GM12878 (cell line): ENCODE data around the gene CAPZB. TPM values are rescaled to one million over a fixed set of nuclear protein-coding genes. Genes with fewer than 3 reads are reported as not detected.
A peak's percentile ranks its signal among the peaks of the same experiment; 100 is the strongest.

Source experiments
- ATAC-seq: fragments of 200-7000 bp; cut with Tn5 transposase; 3 replicates; pipeline ENCODE4 v1.9.1; 2020; ENCODE audit warnings: mild to moderate bottlenecking, moderate library complexity
- BruUV-seq: library from RNA; stranded (reverse); fragments of 400-500 nt; replicated peaks from 2 replicates; lab custom pipeline; 2021; lab: Mats Ljungman, UMichigan
- CTCF ChIA-PET: fragments of 300-600 bp; sonication (Branson Sonifier 250); formaldehyde crosslinking; extraction: SDS; loops from one replicate; lab custom pipeline; 2021; ENCODE audit warnings: inconsistent platforms; lab: Yijun Ruan, JAX
- POLR2A ChIA-PET: fragments of 350-600 bp; formaldehyde crosslinking; extraction: SDS; loops from one replicate; lab custom pipeline; 2021; ENCODE audit warnings: inconsistent platforms; lab: Charles Lee
- RAD21 ChIA-PET: fragments of 300-600 bp; sonication (Branson Sonifier 250); formaldehyde crosslinking; loops from one replicate; lab custom pipeline; 2023; ENCODE audit warnings: antibody characterized with exemption; ENCODE audit not compliant: unreplicated experiment; lab: Charles Lee
- SMC1A ChIA-PET: fragments of 300-600 bp; sonication (Branson Sonifier 250); formaldehyde crosslinking; loops from one replicate; lab custom pipeline; 2023; ENCODE audit not compliant: unreplicated experiment, uncharacterized antibody; lab: Charles Lee
- DNase-seq: peaks from one replicate; pipeline ENCODE4 v3.0.0-alpha.2; 2011; ENCODE audit warnings: low read depth, low spot score
- FAIRE-seq: peaks from 3 replicates; lab custom pipeline; 2011; peaks lifted over from hg19 to GRCh38; lab: Jason Lieb, UNC
- H2AFZ ChIP-seq: 2 replicates; pipeline ENCODE4 v1.6.0; 2011; ENCODE audit warnings: low read depth, low read length, control low read depth; ENCODE audit not compliant: control insufficient read depth
- H3K27ac ChIP-seq: 2 replicates; pipeline ENCODE4 v1.5.1; 2011; ENCODE audit warnings: control low read depth; ENCODE audit not compliant: control insufficient read depth, insufficient read depth
- H3K27me3 ChIP-seq, 2 experiments: replicated peaks in 1 of 2; 2 replicates each; pipeline versions ENCODE4 v1.6.0 to v1.6.1; 2011; ENCODE audit warnings: low read length in 1 of 2; ENCODE audit not compliant: control insufficient read depth in 2 of 2, insufficient read depth in 2 of 2
- H3K36me3 ChIP-seq, 2 experiments: 2 replicates each; pipeline ENCODE4 v1.5.1; 2011; ENCODE audit warnings: low read length in 1 of 2; ENCODE audit not compliant: control insufficient read depth in 2 of 2, insufficient read depth in 2 of 2
- H3K4me1 ChIP-seq: 2 replicates; pipeline ENCODE4 v1.6.1; 2011; ENCODE audit warnings: mild to moderate bottlenecking, low read length, moderate library complexity, mixed read lengths; ENCODE audit not compliant: control insufficient read depth, insufficient read depth
- H3K4me2 ChIP-seq: 2 replicates; pipeline ENCODE4 v1.6.0; 2011; ENCODE audit warnings: control low read depth; ENCODE audit not compliant: control insufficient read depth, insufficient read depth
- H3K4me3 ChIP-seq: fragments of 200-600 bp; sonication (generic); 2 replicates; pipeline ENCODE4 v1.5.1; 2016
- H3K79me2 ChIP-seq: 2 replicates; pipeline ENCODE4 v1.6.0; 2011; ENCODE audit warnings: low read length; ENCODE audit not compliant: control insufficient read depth, insufficient read depth
- H3K9ac ChIP-seq: 2 replicates; pipeline ENCODE4 v1.8.0; 2011; ENCODE audit warnings: low read length, control low read depth, mixed read lengths; ENCODE audit not compliant: control insufficient read depth, insufficient read depth
- H3K9me3 ChIP-seq: replicated peaks from 3 replicates; pipeline ENCODE4 v1.5.1; 2011; ENCODE audit warnings: mild to moderate bottlenecking, low read length; ENCODE audit not compliant: control insufficient read depth, insufficient read depth
- H4K20me1 ChIP-seq: 2 replicates; pipeline ENCODE4 v1.6.0; 2011; ENCODE audit not compliant: control insufficient read depth, insufficient read depth
- BCLAF1 ChIP-seq: fragments of 450-650 bp; IDR thresholded peaks from 2 replicates; pipeline ENCODE4 v1.6.1; 2017; ENCODE audit warnings: antibody characterized with exemption, mild to moderate bottlenecking, moderate library complexity
- CTCF ChIP-seq, 3 experiments: IDR thresholded peaks in 2 of 3; conservative IDR thresholded peaks in 1 of 3; 2 replicates each; pipeline ENCODE4 v1.5.1; 2011; ENCODE audit warnings: low read depth in 3 of 3, low read length in 3 of 3, mild to moderate bottlenecking in 3 of 3, control low read depth in 2 of 3, moderate library complexity in 2 of 3, inconsistent platforms in 1 of 3, mixed read lengths in 1 of 3; ENCODE audit not compliant: control insufficient read depth in 2 of 3, insufficient read depth in 1 of 3; ENCODE audit errors: extremely low read depth in 1 of 3
- EGR1 ChIP-seq, 2 experiments: IDR thresholded peaks; 1 replicate in 1 of 2; 2 replicates in 1 of 2; pipeline ENCODE4 v1.6.1; 2011 to 2012; ENCODE audit warnings: low read depth in 2 of 2, low read length in 2 of 2, borderline replicate concordance in 1 of 2, mild to moderate bottlenecking in 1 of 2, moderate library complexity in 1 of 2
- HCFC1 ChIP-seq: fragments of 150-350 bp; IDR thresholded peaks from 2 replicates; pipeline ENCODE4 v1.6.1; 2014; ENCODE audit warnings: low read length
- JUND ChIP-seq: IDR thresholded peaks from 2 replicates; pipeline ENCODE4 v1.6.1; 2012; ENCODE audit warnings: low read depth, mild to moderate bottlenecking, low read length, improper control_type of control experiment, moderate library complexity
- MEF2B ChIP-seq: fragments of 450-650 bp; IDR thresholded peaks from 2 replicates; pipeline ENCODE4 v1.6.1; 2018; ENCODE audit warnings: mild to moderate bottlenecking, moderate library complexity; ENCODE audit not compliant: partially characterized antibody, poor library complexity, severe bottlenecking
- NFXL1 ChIP-seq: fragments of 450-650 bp; IDR thresholded peaks from 2 replicates; pipeline ENCODE4 v1.6.1; 2017; ENCODE audit warnings: antibody characterized with exemption, mild to moderate bottlenecking, borderline replicate concordance
- POLR2AphosphoS2 ChIP-seq: IDR thresholded peaks from 2 replicates; pipeline ENCODE4 v1.6.1; 2011; ENCODE audit warnings: low read depth, mild to moderate bottlenecking, low read length, improper control_type of control experiment, moderate library complexity
- RAD21 ChIP-seq: IDR thresholded peaks from 2 replicates; pipeline ENCODE4 v1.6.1; 2011; ENCODE audit warnings: mild to moderate bottlenecking, low read depth, low read length, moderate library complexity; ENCODE audit not compliant: insufficient read depth
- RCOR1 ChIP-seq: conservative IDR thresholded peaks from 2 replicates; pipeline ENCODE4 v1.6.1; 2012; ENCODE audit warnings: low read depth, low read length, improper control_type of control experiment
- SMC3 ChIP-seq: IDR thresholded peaks from 2 replicates; pipeline ENCODE4 v1.6.1; 2011; ENCODE audit warnings: low read length, improper control_type of control experiment, borderline replicate concordance
- STAT3 ChIP-seq: IDR thresholded peaks from 2 replicates; pipeline ENCODE4 v1.6.1; 2011; ENCODE audit warnings: low read depth, low read length, improper control_type of control experiment
- WGBS: methylation state at CpG from one replicate; pipeline ENCODE4 v1.1.6; 2016; ENCODE audit warnings: low lambda C conversion rate; ENCODE audit not compliant: insufficient replicate concordance, insufficient coverage; ENCODE audit errors: missing lambda C conversion rate; 5-methylcytosine and 5-hydroxymethylcytosine counted together
- in situ Hi-C: fragments of 300-500 bp; cut with MboI; formaldehyde crosslinking; loops from 9 replicates; pipeline ENCODE4 v1.14.3; 2018; ENCODE audit warnings: mixed read lengths
- intact Hi-C: fragments of 100-400 bp; cut with micrococcal nuclease; formaldehyde crosslinking; loops from one replicate; pipeline ENCODE4 v1.14.2; 2022; ENCODE audit not compliant: unreplicated experiment
- polyA plus RNA-seq, 11 experiments: library from polyadenylated mRNA; depleted of rRNA in 4 of 11; unstranded in 6 of 11; stranded (reverse) in 5 of 11; fragments of >200 nt; fragmentation: Nextera tagmentation in 4 of 11; fragmentation: Illumina TruSeq in 1 of 11; extraction: Ambion mirVana in 4 of 11; extraction: Trizol in 1 of 11; gene quantifications; 1 replicate in 1 of 11; 2 replicates in 10 of 11; pipeline versions ENCODE4 v1.2.1 to v1.2.3, GENCODE V29; 2011 to 2016; ENCODE audit warnings: inconsistent platforms in 2 of 11, missing spikeins in 2 of 11, low read depth in 1 of 11
- total RNA-seq, 4 experiments: library from RNA; depleted of rRNA in 3 of 4; stranded (reverse); fragments of >200 nt in 3 of 4; fragmentation: Illumina TruSeq in 1 of 4; extraction: Trizol in 1 of 4; gene quantifications; 2 replicates each; pipeline versions ENCODE4 v1.2.1 to v1.2.3, GENCODE V29; 2013 to 2021
- TF ChIP-seq, protein P1 (sequence below): fragments of 450-650 bp; IDR thresholded peaks from 2 replicates; pipeline ENCODE4 v1.6.1; 2016; ENCODE audit warnings: mild to moderate bottlenecking, moderate library complexity, borderline replicate concordance

Gene CAPZB
- total and polyA plus RNA-seq, 10 of the 15 experiments (the other 5 are each of a cell fraction or from before 2014, with no cell fraction given): 104 to 454 (median 213) TPM

GRCh38 chr1:19439464-19440171 is 45.7 kb downstream of the CAPZB start:
- 63% methylated on average over 13 of the region's 13 CpGs for WGBS
- intact Hi-C loops: no loop called here
- TF ChIP-seq HCFC1 (no peak), JUND (no peak), EGR1 (IDR thresholded peaks at IDR 0.05; ENCODE audit: borderline replicate concordance in 1 of 2, low read depth in 2 of 2, low read length in 2 of 2) (no peak), RCOR1 (no peak), CTCF (IDR thresholded peaks at IDR 0.05 in 2 of 3, conservative IDR thresholded peaks at IDR 0.05 in 1 of 3; ENCODE audit: control insufficient read depth in 2 of 3, extremely low read depth in 1 of 3, insufficient read depth in 1 of 3, low read depth in 3 of 3, low read length in 3 of 3) (peak in 2 of 3 experiments; percentile 13 to 33; a peak in 3 of 6 replicates), SMC3 (peak; percentile 37; the same call in 1 of the 2 replicates), STAT3 (no peak), BCLAF1 (no peak), RAD21 (peak; percentile 37), POLR2AphosphoS2 (no peak), MEF2B (peak; percentile 61), NFXL1 (no peak)
- TF ChIP-seq, protein P1, sequence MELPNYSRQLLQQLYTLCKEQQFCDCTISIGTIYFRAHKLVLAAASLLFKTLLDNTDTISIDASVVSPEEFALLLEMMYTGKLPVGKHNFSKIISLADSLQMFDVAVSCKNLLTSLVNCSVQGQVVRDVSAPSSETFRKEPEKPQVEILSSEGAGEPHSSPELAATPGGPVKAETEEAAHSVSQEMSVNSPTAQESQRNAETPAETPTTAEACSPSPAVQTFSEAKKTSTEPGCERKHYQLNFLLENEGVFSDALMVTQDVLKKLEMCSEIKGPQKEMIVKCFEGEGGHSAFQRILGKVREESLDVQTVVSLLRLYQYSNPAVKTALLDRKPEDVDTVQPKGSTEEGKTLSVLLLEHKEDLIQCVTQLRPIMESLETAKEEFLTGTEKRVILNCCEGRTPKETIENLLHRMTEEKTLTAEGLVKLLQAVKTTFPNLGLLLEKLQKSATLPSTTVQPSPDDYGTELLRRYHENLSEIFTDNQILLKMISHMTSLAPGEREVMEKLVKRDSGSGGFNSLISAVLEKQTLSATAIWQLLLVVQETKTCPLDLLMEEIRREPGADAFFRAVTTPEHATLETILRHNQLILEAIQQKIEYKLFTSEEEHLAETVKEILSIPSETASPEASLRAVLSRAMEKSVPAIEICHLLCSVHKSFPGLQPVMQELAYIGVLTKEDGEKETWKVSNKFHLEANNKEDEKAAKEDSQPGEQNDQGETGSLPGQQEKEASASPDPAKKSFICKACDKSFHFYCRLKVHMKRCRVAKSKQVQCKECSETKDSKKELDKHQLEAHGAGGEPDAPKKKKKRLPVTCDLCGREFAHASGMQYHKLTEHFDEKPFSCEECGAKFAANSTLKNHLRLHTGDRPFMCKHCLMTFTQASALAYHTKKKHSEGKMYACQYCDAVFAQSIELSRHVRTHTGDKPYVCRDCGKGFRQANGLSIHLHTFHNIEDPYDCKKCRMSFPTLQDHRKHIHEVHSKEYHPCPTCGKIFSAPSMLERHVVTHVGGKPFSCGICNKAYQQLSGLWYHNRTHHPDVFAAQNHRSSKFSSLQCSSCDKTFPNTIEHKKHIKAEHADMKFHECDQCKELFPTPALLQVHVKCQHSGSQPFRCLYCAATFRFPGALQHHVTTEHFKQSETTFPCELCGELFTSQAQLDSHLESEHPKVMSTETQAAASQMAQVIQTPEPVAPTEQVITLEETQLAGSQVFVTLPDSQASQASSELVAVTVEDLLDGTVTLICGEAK: no peak

More at GRCh38 chr1:19439464-19440171, 45.7 kb downstream of the CAPZB start:
- RAD21 ChIA-PET: no interaction called here
- Histone ChIP-seq H3K4me1 (peaks cover 5% of the 10 kb centered on the region), H3K9me3 (no peaks in the 10 kb centered on the region), H3K4me3 (no peak overlapping the region), H4K20me1 (no peaks in the 10 kb centered on the region; the same call in 1 of the 2 replicates), H2AFZ (no peak overlapping the region), H3K36me3 (peaks cover 14 to 18% of the 10 kb centered on the region in 2 experiments; a peak in 3 of 4 replicates), H3K4me2 (no peak overlapping the region), H3K27ac (0 out of 2 replicates have a peak overlapping the region, but pooled peaks have one; percentile 31), H3K9ac (no peak overlapping the region), H3K27me3 (no peaks in the 10 kb centered on the region), H3K79me2 (peaks cover 82% of the 10 kb centered on the region)
- SMC1A ChIA-PET: interaction anchor here (1.1 kb wide), 1 partner anchor 47 kb away, joined by 3 read pairs; no protein-coding TSS in a partner anchor
- POLR2A ChIA-PET: interaction anchor here (1.5 kb wide), 1 partner anchor 18 kb away, joined by 3 read pairs; no protein-coding TSS in a partner anchor
- FAIRE-seq (no peak), DNase-seq (no peak), ATAC-seq (peak; percentile 66)
- in situ Hi-C loops: no loop called here
- BruUV-seq: TSS peak; percentile 21
- CTCF ChIA-PET: interaction anchor here (0.6 to 2.0 kb wide), 2 partner anchors 142 to 214 kb away, joined by 4 to 9 read pairs; no protein-coding TSS in a partner anchor
